Measurements from ENCODE around the gene ZNF789. TPM values are rescaled to one million over a fixed set of nuclear protein-coding genes. Genes with fewer than 3 reads are reported as not detected.

ZNF789 gene
- total and polyA plus RNA-seq, 12 donors = 1.5 to 22.8 (median 7.3) TPM

DNA sequence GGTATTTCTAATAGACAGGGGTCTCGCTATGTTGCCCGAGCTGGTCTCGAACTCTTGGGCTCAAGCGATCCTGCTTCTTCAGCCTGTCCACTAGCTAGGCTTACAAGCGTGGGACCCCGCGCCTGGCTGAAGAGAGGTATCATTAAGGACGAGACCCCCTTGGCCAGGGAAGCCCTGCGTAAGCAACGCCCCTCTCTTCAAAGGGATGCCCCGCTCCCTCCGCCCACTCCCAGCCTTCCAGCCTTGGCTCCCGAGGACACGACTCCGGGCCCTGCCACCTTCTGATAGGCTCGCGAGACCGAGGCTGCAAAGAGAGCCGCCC is 31.6 kb downstream of the ZNF789 start:
- Histone ChIP-seq H3K9me3 (replicated peaks in 1 of 3) (no peaks in the 10 kb centered on the region), H3K36me3 (replicated peaks in 1 of 2) (no peaks in the 10 kb centered on the region), H3K4me3 (peak overlapping the region in 2 of 4 donors; percentile 59 to 63), H3K27ac (peak overlapping the region; percentile 86 to 96 (median 92)), H3K4me1 (replicated peaks in 1 of 2) (peaks cover 26 to 31% of the 10 kb centered on the region in 2 donors), H3K27me3 (no peaks in the 10 kb centered on the region)
- 5 to 10% (median 6%) methylated on average over 11 to 19 of the region's 19 CpGs; no CpG with 5 or more reads in 1 of the 4 donors for WGBS, 4 donors
- no peak for TF ChIP-seq POLR2A (IDR thresholded peaks at IDR 0.05)
- TF ChIP-seq, protein P1, sequence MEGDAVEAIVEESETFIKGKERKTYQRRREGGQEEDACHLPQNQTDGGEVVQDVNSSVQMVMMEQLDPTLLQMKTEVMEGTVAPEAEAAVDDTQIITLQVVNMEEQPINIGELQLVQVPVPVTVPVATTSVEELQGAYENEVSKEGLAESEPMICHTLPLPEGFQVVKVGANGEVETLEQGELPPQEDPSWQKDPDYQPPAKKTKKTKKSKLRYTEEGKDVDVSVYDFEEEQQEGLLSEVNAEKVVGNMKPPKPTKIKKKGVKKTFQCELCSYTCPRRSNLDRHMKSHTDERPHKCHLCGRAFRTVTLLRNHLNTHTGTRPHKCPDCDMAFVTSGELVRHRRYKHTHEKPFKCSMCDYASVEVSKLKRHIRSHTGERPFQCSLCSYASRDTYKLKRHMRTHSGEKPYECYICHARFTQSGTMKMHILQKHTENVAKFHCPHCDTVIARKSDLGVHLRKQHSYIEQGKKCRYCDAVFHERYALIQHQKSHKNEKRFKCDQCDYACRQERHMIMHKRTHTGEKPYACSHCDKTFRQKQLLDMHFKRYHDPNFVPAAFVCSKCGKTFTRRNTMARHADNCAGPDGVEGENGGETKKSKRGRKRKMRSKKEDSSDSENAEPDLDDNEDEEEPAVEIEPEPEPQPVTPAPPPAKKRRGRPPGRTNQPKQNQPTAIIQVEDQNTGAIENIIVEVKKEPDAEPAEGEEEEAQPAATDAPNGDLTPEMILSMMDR (IDR thresholded peaks at IDR 0.05) = no peak
- DNase-seq = no peak
- intact Hi-C loops (cut with DNase I) = no loop called here

GRCh38 chr7:99504603-99505323 is 32.1 kb downstream of the ZNF789 start, which contains the start of gene ZKSCAN5:
Gene ZKSCAN5, plus strand, starts transcription at chr7:99504662. Its CDS starts 1,383 bp downstream, at chr7:99506045.
- Histone ChIP-seq H3K27ac (peak within 1 kb of the TSS; percentile 86 to 96 (median 92)), H3K27me3 (no peaks in the 10 kb centered on the region), H3K9me3 (replicated peaks in 1 of 3) (no peaks in the 10 kb centered on the region), H3K4me1 (replicated peaks in 1 of 2) (peaks cover 26 to 31% of the 10 kb centered on the region in 2 donors), H3K4me3 (peak within 1 kb of the TSS; percentile 38 to 77 (median 61)), H3K36me3 (replicated peaks in 1 of 2) (no peaks in the 10 kb centered on the region)
- WGBS, 4 donors = 0 to 1% (median 1%) methylated on average over 18 to 53 of the region's 53 CpGs
- TF ChIP-seq, protein P1 (IDR thresholded peaks at IDR 0.05) = no peak
- TF ChIP-seq POLR2A (IDR thresholded peaks at IDR 0.05) = peak; percentile 34 to 82
- peak; percentile 98 to 99 (median 99) for DNase-seq
- intact Hi-C loops (cut with DNase I) = no loop called here

- peak overlapping the region; percentile 38 to 77 (median 61) for H3K4me3 ChIP-seq
- intact Hi-C loops (cut with DNase I) = no loop called here
- 2 to 5% (median 2%) methylated on average over 3 to 11 of the region's 11 CpGs for WGBS, 4 donors
- H3K27me3 ChIP-seq = no peaks in the 10 kb centered on the region
- H3K9me3 ChIP-seq (replicated peaks in 1 of 3) = no peaks in the 10 kb centered on the region
- peak overlapping the region; percentile 86 to 96 (median 92) for H3K27ac ChIP-seq
- peaks cover 26 to 31% of the 10 kb centered on the region in 2 donors for H3K4me1 ChIP-seq (replicated peaks in 1 of 2)
- H3K36me3 ChIP-seq (replicated peaks in 1 of 2) = no peaks in the 10 kb centered on the region
- no peak for TF ChIP-seq POLR2A (IDR thresholded peaks at IDR 0.05)
- TF ChIP-seq, protein P1 (IDR thresholded peaks at IDR 0.05) = no peak
- no peak for DNase-seq
These were observed 32.6 kb downstream of the ZNF789 start for GRCh38 chr7:99505324-99505662.

DNA sequence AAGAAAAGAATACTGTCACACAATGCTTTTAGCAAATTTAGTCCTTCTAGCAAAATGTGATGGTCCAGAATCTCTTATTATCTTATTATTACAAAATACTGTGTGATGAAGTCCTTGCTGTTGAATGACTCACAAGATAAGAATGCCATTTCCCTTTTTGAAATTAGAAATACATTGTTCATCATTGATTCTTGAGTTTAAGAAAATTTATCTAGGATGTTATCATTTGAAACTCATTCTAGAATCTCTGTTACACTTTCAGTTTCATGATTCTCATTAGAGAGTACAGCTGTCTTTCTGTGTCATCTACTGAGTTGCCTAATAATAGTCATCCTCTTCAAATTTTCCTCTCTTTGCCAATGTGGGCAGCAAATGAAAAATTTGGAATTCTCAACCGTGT is 41.4 kb downstream of the ZNF789 start:
- no peak for DNase-seq
- no peaks in the 10 kb centered on the region for H3K27me3 ChIP-seq
- peak overlapping the region; percentile 25 to 73 (median 46) for H3K27ac ChIP-seq
- H3K4me1 ChIP-seq (replicated peaks in 1 of 2) = peaks cover 4 to 12% of the 10 kb centered on the region in 2 donors
- intact Hi-C loops (cut with DNase I) = no loop called here
- H3K4me3 ChIP-seq = no peak overlapping the region
- TF ChIP-seq POLR2A (IDR thresholded peaks at IDR 0.05) = no peak
- TF ChIP-seq, protein P1 (IDR thresholded peaks at IDR 0.05) = no peak
- H3K36me3 ChIP-seq (replicated peaks in 1 of 2) = peaks cover 0 to 40% of the 10 kb centered on the region in 2 donors
- 54 to 68% (median 64%) methylated on average over 1 of the region's 1 CpG for WGBS, 4 donors
- H3K9me3 ChIP-seq (replicated peaks in 1 of 3) = no peaks in the 10 kb centered on the region

Measured in adrenal gland (tissue), 12 donors.